ENCODE data around the gene EML1.

Gene EML1

GRCh38 chr14:99908653-99909250 lies 115.5 kb downstream of the EML1 start:
- no peak for DNase-seq

GRCh38 chr14:99909513-99910064 lies 116.4 kb downstream of the EML1 start:
- peak; percentile 32 for DNase-seq

GRCh38 chr14:99910337-99911309 lies 117.4 kb downstream of the EML1 start:
- peak; percentile 90 for DNase-seq

DNA sequence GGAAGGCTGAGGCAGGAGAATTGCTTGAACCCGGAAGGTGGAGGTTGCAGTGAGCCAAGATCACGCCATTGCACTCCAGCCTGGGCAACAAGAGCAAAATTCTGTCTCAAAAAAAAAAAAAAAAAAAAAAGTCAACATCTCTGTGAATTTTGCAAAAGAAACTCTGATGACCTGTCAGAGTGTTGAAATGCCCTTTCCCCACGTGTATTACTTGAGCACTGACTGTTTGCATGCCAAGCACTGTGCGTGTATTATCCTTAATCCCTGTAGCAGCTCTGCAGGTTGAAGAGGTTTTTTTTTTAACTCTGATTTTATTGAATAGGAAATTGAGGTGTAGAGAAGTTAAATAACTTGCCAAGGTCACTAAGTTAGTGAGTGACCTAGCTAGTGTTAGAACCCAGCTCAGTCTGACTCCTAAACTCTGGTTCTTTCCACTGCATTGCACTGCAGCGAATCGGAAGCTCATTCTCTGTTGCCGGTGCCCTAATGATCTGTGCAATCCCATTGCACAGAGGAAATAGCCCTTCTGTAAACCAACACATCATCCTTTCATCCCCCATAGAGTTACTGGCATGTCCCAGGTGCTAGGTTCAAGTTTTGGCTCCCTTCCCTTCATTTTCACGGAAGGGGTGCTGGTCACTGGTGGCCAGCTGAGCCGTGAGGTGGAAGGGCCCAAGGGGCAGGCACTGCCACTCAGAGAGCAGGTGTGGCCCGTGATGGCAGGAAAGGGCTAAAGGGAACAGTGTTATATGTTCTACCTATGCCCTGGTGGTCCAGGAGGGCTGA lies 122.3 kb downstream of the EML1 start:
- DNase-seq = no peak

DNA sequence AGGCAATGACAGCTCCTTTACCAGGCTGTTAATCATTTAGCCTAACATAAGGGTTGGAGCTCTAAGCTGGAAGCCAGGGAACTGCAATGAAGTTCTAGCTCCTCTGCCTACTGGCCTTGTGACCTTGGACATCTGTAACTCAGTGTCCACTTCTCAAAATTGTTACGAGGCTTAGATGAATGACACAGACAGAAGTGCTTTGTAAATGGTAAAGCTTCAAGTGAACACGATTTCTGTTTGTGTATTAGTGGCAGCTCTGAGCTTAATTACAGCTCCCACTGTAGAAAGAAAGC lies 122.8 kb downstream of the EML1 start:
- DNase-seq = no peak

GRCh38 chr14:99918781-99919180 lies 125.6 kb downstream of the EML1 start:
- no peak for DNase-seq

DNA sequence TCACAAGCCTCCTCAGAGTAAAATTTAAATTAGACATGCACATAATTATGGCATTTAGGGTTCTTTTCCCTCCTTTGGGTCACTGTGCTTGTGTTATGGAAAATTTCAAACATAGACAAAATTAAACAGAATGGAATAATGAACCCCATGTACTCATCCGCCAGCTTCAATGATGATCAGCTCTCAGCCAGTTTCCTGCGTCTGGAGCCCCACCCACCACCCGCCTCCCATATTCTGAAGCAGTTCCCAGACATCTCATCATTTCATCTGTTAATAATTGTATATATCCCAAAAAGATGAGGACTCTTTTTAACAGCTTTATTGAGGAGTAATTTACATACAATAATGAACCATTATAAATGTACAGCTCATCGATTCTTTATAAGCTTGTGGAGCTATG lies 128.2 kb downstream of the EML1 start:
- DNase-seq = no peak

DNA sequence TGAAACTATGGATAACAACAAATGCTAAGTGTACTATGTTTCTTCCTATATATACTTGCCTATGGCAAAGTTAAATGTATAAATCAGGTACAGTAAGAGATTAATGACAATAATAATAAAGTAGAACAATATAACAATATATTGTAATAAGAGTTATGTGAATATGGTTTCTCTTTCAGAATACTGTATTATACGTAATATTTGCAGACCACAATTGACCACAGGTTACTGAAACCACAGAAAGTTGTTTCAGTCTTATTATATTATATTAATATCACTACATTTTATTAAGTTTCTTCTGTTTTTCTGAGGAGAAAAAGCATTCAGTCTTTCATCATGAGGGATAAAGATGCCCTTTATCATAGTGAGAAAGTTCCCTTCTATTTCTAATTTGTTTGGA lies 131.2 kb downstream of the EML1 start:
- no peak for DNase-seq

GRCh38 chr14:99925471-99925870 lies 132.3 kb downstream of the EML1 start:
- no peak for DNase-seq

- no peak for DNase-seq
Measured at GRCh38 chr14:99928963-99929362, 135.8 kb downstream of the EML1 start.

- DNase-seq = no peak
Measured at GRCh38 chr14:99929601-99930000, 136.4 kb downstream of the EML1 start.

DNA sequence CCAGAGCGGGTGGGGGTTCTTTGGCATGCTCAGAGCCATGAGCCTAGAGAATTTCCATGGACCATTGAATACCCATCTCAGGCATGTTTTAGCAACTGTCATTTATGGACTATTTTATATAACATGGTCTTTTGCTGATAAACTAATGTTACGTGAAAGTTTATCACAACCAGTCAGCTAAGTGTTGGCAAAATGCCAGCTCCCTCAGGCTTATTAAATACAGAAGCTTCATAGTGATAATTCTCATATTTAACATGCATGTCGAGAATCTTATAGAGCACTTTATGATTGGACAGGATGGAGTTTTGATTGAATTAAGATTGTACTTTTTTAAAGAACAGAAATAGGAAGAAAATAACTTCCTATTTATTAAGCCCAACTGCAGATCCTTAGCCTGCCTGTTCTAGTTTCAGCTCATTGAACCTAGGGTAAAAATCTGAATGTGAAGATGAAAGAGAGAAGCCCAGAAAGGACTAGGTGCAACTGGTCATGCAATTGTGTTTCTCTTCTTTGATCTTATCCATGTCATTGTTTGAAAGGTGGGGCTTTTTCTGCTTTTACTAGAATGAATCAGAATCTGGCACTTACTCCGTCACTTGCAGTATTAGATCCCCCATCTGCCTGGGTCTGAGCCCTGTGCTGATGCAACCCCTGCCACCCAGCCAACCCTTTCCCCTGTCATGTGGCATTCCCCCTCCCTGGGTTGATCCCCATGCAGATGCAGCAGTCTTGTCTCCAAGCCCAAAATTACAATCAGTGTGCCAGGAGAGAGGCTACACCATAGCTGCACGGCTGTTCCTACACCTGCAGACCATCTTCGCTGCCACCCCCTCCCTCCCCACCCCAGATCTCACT lies 137.4 kb downstream of the EML1 start:
- DNase-seq = no peak

DNA sequence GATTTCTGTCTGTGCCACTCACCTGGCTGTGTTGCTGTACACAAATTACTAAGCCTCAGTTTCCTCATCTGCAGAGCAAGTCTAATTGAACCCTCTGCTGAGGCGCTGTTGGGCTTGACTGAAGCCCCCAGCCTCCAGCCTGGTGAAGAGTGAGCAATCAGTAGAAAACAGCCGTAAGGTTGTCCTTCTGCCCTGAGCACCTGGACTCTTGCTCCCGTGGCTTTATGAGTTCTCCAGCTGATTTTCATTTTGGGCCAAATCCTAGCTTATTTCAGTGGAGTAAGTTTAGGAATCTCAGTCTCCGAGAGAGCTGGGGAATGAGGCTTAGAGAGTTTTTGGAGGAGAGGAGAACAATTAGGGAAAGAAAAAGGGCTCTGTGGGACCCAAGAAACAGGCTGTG lies 138.1 kb downstream of the EML1 start:
- no peak for DNase-seq

GRCh38 chr14:99936056-99936455 lies 142.8 kb downstream of the EML1 start:
- DNase-seq = peak; percentile 49

DNA sequence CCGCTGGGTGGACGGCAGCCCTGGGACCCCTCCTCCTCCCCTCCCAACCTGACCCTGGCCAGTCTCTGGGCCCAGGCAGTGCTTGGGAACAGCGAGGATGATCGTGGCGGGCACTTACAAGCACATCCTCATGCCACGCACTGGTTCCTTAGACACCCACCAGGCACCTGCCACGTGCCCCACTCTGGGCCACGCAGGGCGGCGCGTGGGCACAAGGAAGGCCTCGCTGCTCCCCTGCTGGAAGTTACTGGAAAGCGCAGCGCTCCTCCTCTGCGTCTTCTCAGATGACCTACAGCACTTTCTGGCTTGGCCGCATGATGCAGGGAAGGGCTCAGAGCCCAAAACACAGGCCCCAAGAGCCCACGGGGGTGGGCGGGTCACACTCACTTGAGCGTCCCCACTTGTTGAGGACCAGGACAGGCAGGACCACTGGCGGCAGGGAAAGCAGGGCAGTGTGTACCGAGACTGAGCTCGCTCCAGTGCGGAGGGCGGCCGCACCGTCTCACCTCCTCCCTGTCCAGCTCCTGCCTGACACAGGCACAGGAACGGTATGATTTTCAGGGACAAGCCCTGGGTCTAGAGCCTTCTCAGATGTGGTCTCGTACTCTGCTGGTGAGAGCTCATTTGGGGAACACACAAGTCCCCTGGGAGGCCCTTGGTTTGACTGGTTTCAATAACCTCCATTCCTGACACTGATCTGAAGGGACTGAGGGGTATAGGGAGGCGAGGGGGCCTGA lies 143.7 kb downstream of the EML1 start:
- no peak for DNase-seq

DNA sequence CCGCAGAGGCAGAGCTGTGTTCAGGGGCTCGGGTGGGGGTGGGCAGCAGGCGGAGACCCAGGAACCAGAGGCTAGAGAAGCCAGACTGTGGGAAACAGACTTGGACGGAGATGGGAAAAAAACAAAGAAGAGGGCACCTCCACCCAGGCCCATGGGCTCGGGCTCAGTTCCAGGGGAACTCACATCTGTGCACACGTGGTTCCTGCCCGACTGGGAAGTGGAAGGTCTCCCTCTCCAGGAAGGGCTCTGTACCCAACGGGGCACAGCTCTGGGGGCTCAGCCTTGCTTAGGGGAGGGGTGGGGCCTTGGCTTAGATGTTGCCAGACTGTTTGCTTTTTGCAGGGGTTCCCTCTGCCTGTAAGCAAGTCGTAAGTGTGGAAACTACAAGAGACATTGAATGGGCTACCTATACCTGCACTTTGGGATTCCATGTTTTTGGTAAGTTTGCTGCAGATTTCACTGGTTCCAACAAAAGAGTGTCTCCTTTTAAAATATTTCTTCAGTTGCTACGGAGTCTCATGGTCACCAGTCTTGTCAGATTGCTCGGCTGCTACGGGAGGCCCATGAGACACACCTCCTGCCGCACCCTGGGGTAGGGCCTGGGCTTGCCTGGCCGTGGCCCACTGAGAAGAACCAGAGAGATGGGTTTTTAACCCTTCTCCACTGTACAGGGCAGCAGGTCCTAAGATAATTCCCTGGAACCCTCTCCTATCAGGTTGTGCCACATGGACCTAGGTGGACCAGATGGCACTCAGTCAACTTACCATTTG lies 144.4 kb downstream of the EML1 start:
- no peak for DNase-seq

DNA sequence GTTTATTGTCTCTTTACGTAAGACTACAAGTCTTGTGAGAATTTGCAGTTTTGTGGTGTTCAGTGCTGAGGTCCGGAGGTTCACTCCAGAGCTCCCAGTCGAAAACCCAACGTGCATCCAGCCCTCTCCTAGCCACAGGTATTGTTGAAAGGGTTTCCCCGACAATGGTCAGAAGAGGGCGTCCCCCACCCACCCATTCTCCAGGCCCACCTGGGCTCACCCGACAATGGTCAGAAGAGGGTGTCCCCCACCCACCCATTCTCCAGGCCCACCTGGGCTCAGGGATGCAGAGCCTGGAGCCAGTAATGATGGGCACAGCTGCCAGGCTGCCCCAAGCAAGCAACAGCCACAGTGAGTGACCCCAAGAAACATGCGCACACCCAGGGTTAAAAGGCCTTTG lies 145.2 kb downstream of the EML1 start:
- DNase-seq = no peak

- no peak for DNase-seq
Measured at GRCh38 chr14:99938896-99939295, 145.7 kb downstream of the EML1 start.

- no peak for DNase-seq
Measured at GRCh38 chr14:99939421-99939820, 146.2 kb downstream of the EML1 start.

DNA sequence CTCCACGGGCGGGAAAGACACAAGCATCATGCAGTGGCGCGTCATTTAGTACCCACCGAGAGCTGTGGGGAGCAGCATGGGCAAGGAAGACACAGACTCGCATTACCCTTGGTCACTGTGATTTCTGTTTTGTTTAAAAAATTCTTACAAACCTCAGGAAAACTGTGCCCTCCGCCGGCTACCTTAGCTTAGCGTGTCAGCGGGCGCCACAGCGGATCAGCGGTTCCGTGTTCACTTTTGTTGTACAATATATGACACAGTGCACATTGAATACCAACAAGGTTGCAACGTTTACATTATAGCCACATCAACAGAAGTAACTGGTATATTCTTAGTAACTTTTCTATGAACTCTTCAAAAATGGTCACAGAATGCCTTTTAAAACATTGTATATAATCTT lies 146.9 kb downstream of the EML1 start:
- DNase-seq = no peak

DNA sequence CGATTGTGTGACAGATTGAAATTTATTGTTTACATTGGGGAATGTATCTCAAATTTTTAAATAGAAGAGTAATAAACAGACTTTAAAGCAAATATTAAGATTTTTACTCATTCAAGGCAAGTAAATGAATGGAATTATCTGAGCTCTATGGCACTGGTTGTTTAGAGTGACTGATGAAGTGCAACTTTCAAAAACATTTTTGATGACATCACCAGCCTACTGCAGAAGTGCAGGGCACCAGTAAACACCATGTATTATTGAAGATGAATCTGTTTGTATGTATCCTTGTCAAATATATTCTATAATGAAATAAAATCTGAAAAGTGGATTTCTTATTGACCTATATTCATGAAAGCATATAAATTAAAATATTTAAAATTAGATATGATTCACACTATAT lies 148.0 kb downstream of the EML1 start:
- DNase-seq = no peak
